ENCODE measurements around the gene RHOH. TPM values are rescaled to one million over a fixed set of nuclear protein-coding genes. Genes with fewer than 3 reads are reported as not detected.

The RHOH gene
- polyA plus RNA-seq, 1 donor (not counting 4 experiments of a cell fraction or from before 2014, with no cell fraction given): 0.04 TPM

- DNase-seq (ENCODE audit: low read depth, low spot score) (no peak), FAIRE-seq (no peak)
- Histone ChIP-seq H3K9me3 (ENCODE audit: control insufficient read depth, low read depth, low read length) (no peaks in the 10 kb centered on the region), H3K9ac (ENCODE audit: control insufficient read depth, extremely low read depth, insufficient read depth, low read length) (no peak overlapping the region), H3K79me2 (ENCODE audit: control insufficient read depth, insufficient read depth, low read length) (no peaks in the 10 kb centered on the region), H3K4me1 (ENCODE audit: control insufficient read depth, extremely low read depth, insufficient read depth, low read length) (no peaks in the 10 kb centered on the region), H3K36me3 (ENCODE audit: control insufficient read depth in 2 of 2, extremely low read depth in 1 of 2, insufficient read depth in 2 of 2, low read length in 2 of 2) (no peaks in the 10 kb centered on the region), H3K4me2 (ENCODE audit: control insufficient read depth, extremely low read depth, insufficient read depth, low read depth, low read length) (no peak overlapping the region), H3K27ac (ENCODE audit: control insufficient read depth, insufficient read depth, low read length) (no peak overlapping the region), H3K27me3 (ENCODE audit: control insufficient read depth, extremely low read depth, insufficient read depth, low read length) (no peaks in the 10 kb centered on the region), H2AFZ (ENCODE audit: control insufficient read depth, low read length) (no peak overlapping the region), H3K4me3 (ENCODE audit: control insufficient read depth in 2 of 3, extremely low read depth in 1 of 3, insufficient read depth in 2 of 3, low read depth in 1 of 3, low read length in 3 of 3) (no peak overlapping the region), H4K20me1 (ENCODE audit: control insufficient read depth, extremely low read depth, insufficient read depth, low read length) (no peaks in the 10 kb centered on the region), H3K9me1 (ENCODE audit: control insufficient read depth, extremely low read depth, insufficient read depth, low read length) (no peaks in the 10 kb centered on the region)
- dilution Hi-C loops (cut with MboI; ENCODE audit: extremely low pct_ligation_motif_present, low sequenced_read_pairs): no loop called here
- TF ChIP-seq EZH2 (IDR thresholded peaks at IDR 0.05; ENCODE audit: low read length) (no peak), CTCF (optimal IDR thresholded peaks at IDR 0.05 in 1 of 3, IDR thresholded peaks at IDR 0.05 in 1 of 3, conservative IDR thresholded peaks at IDR 0.05 in 1 of 3; ENCODE audit: extremely low read depth in 1 of 3, insufficient read depth in 2 of 3, low read length in 3 of 3) (no peak)
Measured at GRCh38 chr4:40243386-40243948, 46.6 kb downstream of the RHOH start.

DNA sequence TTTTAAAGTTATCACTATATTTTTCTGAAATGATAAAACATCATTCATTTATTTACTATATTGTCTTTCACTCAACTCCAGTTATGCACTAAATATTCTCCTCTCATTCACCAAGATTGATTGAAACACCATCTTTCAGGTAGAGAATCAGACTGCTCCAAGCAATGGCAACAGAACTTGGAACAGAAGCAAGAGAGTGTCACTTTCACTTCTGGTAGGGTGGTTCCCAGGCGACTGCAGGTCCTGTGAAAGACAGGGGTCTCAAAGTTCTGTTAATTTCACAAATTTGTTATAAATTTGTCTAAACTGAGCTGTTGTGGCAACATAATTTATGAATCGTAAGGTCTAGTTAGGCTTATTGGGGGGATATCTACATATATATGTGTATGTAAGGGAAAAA, 47.8 kb downstream of the RHOH start:
- Histone ChIP-seq H3K4me3 (ENCODE audit: control insufficient read depth in 2 of 3, extremely low read depth in 1 of 3, insufficient read depth in 2 of 3, low read depth in 1 of 3, low read length in 3 of 3) (no peak overlapping the region), H3K9me1 (ENCODE audit: control insufficient read depth, extremely low read depth, insufficient read depth, low read length) (no peaks in the 10 kb centered on the region), H3K27ac (ENCODE audit: control insufficient read depth, insufficient read depth, low read length) (no peak overlapping the region), H3K4me2 (ENCODE audit: control insufficient read depth, extremely low read depth, insufficient read depth, low read depth, low read length) (no peak overlapping the region), H3K79me2 (ENCODE audit: control insufficient read depth, insufficient read depth, low read length) (no peaks in the 10 kb centered on the region), H3K27me3 (ENCODE audit: control insufficient read depth, extremely low read depth, insufficient read depth, low read length) (no peaks in the 10 kb centered on the region), H3K9me3 (ENCODE audit: control insufficient read depth, low read depth, low read length) (no peaks in the 10 kb centered on the region), H2AFZ (ENCODE audit: control insufficient read depth, low read length) (no peak overlapping the region), H4K20me1 (ENCODE audit: control insufficient read depth, extremely low read depth, insufficient read depth, low read length) (no peaks in the 10 kb centered on the region), H3K9ac (ENCODE audit: control insufficient read depth, extremely low read depth, insufficient read depth, low read length) (no peak overlapping the region), H3K4me1 (ENCODE audit: control insufficient read depth, extremely low read depth, insufficient read depth, low read length) (no peaks in the 10 kb centered on the region), H3K36me3 (ENCODE audit: control insufficient read depth in 2 of 2, extremely low read depth in 1 of 2, insufficient read depth in 2 of 2, low read length in 2 of 2) (no peaks in the 10 kb centered on the region)
- DNase-seq (ENCODE audit: low read depth, low spot score): no peak
- dilution Hi-C loops (cut with MboI; ENCODE audit: extremely low pct_ligation_motif_present, low sequenced_read_pairs): no loop called here
- no peak for FAIRE-seq
- no peak for TF ChIP-seq CTCF (optimal IDR thresholded peaks at IDR 0.05 in 1 of 3, IDR thresholded peaks at IDR 0.05 in 1 of 3, conservative IDR thresholded peaks at IDR 0.05 in 1 of 3; ENCODE audit: extremely low read depth in 1 of 3, insufficient read depth in 2 of 3, low read length in 3 of 3)
- TF ChIP-seq EZH2 (IDR thresholded peaks at IDR 0.05; ENCODE audit: low read length): no peak

All from keratinocyte (primary cell).